NCI-H526 treated with DMSO at 0.1 percent for 48 hours (cell line): Measurements from ENCODE around the gene SEC14L3.

Experiments
- DNase-seq: peaks from one replicate; lab custom pipeline; 2025; lab: John Stamatoyannopoulos, UW

Gene SEC14L3

DNA sequence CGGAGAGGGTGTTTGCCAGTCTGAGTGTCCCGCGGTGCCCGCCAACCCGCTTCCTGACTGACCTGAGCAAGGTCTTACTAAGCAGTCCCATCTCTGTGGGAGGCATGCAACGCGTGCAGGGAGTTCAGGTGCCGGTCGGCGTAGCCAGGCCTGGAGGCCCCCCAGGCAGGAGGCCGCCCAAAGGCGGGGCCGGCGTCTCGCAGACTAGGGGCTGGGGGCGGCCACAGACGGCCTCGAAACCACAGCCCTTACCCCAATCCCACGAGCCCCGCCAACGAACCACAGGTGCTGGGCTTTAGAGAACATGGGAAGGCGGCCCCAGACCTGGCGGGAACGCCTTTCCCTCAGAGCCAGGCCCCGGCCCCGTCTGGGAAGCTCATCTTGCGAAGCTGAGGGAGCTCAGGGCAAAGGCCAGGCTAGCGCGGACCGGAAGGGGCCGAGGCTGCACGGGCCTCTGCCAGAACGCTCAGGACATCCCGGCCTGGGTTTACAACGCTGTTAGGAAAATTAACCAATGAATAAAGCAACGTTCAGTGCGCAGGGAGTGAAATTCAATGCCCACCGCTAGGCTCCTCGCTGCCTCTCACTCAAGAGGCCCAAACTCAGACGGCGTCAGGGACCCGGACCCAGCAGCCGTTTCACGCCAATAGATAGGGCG lies 48.4 kb downstream of the SEC14L3 start:
- no peak for DNase-seq

DNA sequence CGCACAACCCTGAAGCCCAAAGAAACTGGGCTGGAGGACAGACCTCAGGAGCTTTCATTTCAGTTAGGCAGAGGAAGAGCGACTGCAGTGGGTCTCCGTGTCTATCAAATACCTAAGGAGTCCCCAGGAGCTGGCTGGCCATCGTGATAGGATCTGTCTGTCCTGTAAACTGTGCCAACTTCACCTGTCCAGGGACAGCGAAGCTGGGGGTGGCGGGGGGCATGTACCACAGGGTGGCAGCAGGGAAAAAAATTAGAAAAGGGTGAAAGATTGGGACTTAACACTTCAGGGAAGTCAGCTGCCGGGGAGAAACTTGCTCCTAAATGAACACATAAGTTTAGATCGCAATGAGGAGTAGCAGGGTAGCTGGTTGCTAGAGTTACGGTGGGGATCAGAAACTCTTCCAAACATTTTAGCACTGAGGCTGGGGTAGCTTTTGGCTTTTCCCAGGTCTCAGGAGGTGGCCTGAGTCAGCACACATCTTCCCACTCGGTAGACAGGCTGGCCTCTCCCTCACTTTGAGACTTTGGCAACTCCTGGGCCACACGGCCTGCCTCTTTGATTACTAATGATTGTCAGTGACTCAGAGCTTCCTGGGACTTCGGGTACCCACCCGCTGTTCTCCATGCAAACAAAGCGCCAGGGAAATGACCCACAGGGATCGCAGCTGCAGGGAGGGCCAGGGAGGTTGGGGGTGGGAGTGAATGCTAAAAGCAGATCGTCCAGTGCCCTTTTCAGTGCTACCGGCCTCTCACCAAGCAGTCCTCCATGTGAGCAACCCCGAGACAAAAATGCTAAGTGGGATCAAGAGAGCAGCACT lies 49.1 kb downstream of the SEC14L3 start:
- no peak for DNase-seq

DNA sequence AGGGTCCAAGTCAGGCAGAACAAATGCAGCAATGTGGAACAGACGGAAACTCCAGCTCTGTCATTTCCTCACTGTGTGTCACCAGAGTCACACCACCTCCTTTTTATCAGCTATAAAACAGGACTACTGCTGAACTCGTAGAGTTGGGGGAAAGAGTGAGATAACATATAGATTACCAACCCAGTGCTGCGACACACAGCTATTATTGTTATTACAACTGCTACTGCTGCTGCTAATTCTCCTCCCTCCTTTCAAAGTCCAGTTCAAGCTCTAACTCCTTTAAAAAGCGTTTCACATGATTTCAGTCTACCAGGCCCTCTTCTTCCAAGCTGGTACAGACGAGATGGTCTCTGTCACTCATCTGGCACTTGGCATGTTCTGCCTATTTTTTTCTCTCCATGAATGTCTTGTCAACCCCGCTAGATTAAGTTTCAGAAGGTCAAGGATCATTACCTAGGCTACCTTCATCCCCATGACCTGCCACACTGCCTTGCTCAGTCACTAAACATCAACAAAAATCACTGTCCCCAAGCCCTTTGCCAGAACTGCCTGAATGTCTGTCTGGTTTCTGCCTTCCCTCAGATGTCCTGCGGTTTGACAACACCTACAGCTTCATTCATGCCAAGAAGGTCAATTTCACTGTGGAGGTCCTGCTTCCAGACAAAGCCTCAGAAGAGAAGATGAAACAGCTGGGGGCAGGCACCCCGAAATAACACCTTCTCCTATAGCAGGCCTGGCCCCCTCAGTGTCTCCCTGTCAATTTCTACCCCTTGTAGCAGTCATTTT lies 49.9 kb downstream of the SEC14L3 start:
- DNase-seq = no peak

DNA sequence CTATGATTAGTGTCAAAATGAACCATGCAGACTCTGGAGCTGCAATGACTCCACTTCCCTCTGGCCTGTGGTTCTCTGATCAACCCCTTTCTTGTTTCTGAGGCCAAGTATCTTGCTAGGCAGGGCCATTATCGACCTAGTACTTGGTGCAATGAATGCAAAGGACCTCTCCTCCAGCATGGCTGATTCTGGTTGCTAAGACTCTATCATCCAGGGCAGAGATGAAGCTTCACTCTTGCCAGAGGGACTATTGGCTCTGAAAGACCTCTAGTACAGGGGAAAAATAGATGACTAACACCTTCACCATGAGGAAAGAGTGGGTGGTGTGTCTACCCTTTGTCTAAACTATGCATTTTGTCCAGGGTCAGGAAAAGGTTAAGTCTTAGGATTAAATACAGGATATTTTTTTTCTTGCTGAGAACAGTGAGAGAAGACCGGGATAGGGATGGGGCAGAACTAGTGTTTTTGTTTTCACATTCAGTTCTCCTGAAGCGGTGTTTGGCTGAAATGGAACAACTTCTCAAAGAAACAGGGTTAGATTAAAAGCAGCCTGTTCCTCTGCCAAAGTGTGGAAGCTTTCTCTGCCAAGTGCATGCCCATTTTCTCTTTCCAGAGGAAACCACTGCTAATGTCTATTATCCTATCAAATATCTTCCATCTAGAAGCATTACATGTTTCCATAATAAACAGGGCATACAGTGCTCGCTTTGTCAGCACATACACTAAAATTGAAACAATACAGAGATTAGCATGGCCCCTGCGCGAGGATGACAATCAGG lies 51.3 kb downstream of the SEC14L3 start:
- no peak for DNase-seq

DNA sequence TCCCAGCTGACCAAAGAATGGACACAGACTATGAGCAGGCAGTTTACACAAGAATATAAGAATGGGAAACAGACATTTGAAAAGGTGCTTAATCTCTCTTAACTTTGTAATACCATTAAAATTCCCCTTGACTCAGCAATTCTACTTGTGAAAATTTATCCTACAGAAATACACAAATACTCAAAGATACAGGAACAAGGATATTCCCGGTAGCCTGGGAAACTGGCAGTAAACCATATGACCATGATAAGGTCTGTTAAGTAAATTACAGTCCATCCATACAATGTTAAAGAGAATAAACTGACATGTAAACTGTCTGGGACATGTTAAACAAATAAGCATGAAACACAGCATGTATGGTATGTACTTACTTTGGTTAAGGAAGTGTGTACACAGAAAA lies 55.0 kb downstream of the SEC14L3 start:
- DNase-seq = no peak

DNA sequence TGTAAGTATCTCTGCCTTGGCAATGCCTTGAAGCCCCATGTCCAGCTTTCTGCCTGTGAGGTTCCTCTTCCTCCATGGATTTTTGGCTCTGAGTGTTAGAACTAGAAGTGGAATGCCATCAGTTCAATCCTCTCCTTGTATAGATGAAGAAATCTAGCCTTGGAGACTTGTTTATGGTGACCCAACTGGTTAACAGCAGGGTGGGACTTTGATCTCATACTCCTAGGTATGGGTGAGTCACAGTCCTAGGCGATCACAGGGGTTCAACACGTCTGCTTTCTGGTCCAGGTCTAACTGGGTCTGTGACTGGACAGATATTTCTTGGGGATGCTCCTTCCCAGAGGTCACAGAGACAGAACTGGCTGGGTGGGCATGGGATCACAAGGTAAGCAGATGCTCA lies 55.4 kb downstream of the SEC14L3 start:
- DNase-seq = no peak

DNA sequence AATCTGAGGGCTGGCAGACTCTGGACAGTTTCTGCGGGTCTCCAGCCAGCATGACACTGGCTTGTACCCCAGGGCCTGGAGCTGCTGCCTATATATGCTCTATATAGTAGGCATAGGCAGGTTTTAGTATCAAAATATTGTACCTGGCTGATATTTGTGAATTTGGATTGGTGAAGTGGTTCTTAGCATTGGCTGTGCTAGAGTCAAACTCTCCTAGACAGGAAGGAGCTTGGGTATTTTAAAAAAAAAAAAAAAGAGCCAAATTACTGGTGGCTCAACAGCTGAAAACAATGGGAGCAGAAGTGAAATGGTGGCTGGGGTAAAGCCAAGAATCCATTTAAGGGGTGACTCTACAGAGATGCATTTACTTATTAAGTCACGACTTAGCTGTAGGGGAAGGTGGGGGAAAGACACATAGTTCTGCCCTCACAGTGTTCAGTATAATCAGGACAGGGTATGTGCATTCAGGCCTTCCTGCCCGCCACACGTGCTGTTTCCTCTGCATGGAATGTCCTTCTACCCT lies 57.2 kb downstream of the SEC14L3 start:
- no peak for DNase-seq

DNA sequence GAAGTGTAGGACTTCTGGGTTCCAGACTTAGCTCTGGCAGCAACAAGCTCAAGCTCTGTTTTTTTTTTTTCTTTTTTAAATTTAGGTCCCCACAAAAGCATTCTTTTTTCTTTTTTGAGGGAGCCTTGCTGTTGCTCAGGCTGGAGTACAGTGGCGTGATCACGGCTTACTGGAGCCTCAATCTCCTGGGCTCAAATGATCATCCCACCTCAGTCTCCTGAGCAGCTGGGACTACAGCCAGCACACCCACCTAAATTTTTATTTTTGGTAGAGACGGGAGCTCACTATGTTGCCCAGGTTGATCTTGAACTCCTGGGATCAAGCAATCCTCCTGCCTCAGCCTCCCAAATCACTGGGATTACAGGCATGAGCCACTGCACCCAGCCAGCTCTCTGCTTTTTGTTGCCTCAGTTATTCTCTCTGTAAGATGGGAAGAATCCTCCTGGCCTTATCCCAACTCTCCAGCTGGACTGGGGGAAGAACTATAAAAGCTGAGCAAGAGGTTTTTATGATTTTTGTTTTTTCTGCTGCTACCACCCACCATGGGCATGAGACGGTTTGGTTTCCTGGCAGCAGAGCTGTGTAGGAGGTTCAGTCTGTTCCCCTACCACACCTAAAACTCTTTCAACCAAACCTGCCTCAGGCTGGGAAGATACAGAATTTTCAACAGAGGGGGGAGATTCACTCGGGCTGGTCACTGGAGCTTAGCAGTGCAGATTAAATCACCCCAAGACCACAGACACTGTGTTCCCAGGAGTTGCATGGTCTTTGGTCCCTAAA lies 57.9 kb downstream of the SEC14L3 start:
- no peak for DNase-seq

DNA sequence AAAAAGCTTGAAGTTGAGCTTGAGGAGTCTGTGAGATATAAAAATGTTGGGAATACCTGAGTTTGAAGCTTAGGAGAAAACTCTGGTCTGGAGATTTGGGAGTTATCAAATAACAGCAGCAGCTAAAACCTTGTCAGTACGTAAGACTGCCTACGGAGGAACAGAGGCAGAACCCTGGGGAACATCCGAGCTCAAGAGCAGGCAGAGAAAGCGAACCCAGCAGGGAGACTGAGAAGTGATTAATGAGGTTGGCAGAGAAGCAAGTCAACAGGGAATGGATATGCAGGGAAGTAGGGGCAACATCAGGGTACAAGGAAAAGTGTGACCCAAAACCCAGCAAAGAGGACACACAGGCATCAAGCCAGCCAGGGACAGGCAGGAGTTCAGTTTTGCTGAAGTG lies 58.8 kb downstream of the SEC14L3 start:
- no peak for DNase-seq

DNA sequence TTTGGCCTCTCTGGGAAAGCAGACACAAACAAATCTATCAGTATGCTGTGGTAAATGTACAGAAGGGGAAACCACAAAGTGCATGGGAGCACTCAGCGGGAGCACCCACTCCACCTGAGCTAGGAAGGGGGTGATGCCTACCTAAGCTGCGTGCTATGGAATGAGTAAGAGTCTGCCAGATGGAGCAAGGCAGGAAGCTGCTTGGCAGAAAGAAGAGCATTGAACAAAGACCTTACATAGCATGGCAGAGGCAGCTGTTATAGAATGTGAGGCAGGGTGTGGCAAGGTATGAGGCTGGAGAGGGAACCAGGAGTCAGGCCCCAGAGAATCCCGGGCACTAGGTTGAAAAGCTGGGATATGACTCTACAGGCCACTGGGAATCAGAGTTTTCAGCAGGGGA lies 60.0 kb downstream of the SEC14L3 start:
- no peak for DNase-seq
